Measurements from ENCODE around the gene PIPOX.

PIPOX gene

DNA sequence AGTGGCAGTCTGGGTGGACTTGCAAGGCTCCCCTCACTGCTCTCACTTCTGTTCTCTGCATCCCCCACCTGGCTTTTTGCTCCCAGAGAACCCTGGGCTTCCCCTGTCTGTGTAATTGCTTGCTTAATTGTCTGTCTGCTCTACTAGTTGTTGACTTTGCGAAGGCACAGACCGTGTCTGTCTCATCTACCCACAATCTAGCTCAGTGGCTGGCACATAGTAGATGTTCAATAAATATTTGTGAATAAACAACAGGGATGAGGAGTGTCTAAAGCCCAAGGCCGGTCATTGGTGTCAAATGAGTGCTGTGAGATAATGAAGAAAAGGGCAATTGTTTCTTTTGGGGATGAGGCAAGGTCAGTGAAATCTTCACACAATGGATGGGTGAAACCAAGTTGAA lies 34.4 kb upstream of the PIPOX start:
- no peak for DNase-seq (ENCODE audit: low read depth)
- no peak overlapping the region for H3K4me3 ChIP-seq (ENCODE audit: low read depth, low read length)
- TF ChIP-seq, protein P1, sequence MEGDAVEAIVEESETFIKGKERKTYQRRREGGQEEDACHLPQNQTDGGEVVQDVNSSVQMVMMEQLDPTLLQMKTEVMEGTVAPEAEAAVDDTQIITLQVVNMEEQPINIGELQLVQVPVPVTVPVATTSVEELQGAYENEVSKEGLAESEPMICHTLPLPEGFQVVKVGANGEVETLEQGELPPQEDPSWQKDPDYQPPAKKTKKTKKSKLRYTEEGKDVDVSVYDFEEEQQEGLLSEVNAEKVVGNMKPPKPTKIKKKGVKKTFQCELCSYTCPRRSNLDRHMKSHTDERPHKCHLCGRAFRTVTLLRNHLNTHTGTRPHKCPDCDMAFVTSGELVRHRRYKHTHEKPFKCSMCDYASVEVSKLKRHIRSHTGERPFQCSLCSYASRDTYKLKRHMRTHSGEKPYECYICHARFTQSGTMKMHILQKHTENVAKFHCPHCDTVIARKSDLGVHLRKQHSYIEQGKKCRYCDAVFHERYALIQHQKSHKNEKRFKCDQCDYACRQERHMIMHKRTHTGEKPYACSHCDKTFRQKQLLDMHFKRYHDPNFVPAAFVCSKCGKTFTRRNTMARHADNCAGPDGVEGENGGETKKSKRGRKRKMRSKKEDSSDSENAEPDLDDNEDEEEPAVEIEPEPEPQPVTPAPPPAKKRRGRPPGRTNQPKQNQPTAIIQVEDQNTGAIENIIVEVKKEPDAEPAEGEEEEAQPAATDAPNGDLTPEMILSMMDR (conservative IDR thresholded peaks at IDR 0.05; ENCODE audit: low read depth, low read length), result no peak

DNA sequence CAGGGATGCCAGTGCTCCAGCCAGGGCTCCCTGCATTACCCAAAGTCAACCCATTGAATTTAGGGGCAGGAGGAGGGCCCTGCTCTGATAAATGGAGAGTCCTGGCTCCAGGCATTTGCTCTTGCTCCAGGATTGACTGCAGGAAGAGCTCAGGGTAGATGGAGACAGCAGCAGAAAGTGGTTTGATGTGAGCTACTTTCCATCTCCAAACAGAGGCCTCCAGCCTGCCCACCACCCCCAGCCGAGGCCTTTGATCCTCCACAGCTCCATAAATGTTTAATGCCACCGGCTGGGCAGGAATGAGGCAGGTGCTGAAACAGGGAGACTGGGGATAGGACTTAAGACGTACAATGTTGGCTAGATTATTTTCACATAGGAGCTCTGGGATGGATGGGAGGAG lies 32.8 kb upstream of the PIPOX start:
- no peak for DNase-seq (ENCODE audit: low read depth)
- TF ChIP-seq, protein P1 (conservative IDR thresholded peaks at IDR 0.05; ENCODE audit: low read depth, low read length), result no peak
- no peak overlapping the region for H3K4me3 ChIP-seq (ENCODE audit: low read depth, low read length)

- TF ChIP-seq, protein P1 (conservative IDR thresholded peaks at IDR 0.05; ENCODE audit: low read depth, low read length), result no peak
- no peak for DNase-seq (ENCODE audit: low read depth)
- no peak overlapping the region for H3K4me3 ChIP-seq (ENCODE audit: low read depth, low read length)
Measured at GRCh38 chr17:29010586-29010985, 32.4 kb upstream of the PIPOX start.

GRCh38 chr17:29012535-29012934 lies 30.4 kb upstream of the PIPOX start:
- DNase-seq (ENCODE audit: low read depth), result no peak
- no peak overlapping the region for H3K4me3 ChIP-seq (ENCODE audit: low read depth, low read length)
- TF ChIP-seq, protein P1 (conservative IDR thresholded peaks at IDR 0.05; ENCODE audit: low read depth, low read length), result no peak

DNA sequence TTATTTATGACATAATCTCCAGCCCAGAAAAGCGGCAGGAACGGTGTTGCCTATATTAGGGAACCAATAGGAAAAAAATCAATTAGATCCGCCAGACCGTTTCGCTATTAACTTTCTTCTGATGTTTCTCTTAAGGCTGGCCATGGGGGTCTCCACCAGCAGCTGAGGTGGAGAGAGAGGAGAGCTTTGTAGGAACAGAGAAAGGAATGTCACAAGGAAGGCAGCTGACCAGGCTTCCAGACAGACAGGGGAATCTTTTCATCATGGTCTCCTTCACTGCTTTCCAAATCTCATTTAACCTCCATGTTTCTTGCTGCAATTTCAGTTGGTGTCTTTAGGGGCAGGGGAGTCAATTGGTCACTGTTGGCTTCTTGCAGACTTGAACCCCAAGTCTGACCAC lies 28.2 kb upstream of the PIPOX start:
- TF ChIP-seq, protein P1 (conservative IDR thresholded peaks at IDR 0.05; ENCODE audit: low read depth, low read length), result no peak
- no peak overlapping the region for H3K4me3 ChIP-seq (ENCODE audit: low read depth, low read length)
- DNase-seq (ENCODE audit: low read depth), result no peak

GRCh38 chr17:29016345-29017210 lies 26.4 kb upstream of the PIPOX start:
- H3K4me3 ChIP-seq (ENCODE audit: low read depth, low read length), result no peak overlapping the region
- DNase-seq (ENCODE audit: low read depth), result no peak
- TF ChIP-seq, protein P1 (conservative IDR thresholded peaks at IDR 0.05; ENCODE audit: low read depth, low read length), result no peak
